Right forelimb (tissue), 1 donor: ENCODE data around the gene CDH13.

Source experiments
- DNase-seq: peaks from one replicate; pipeline ENCODE4 v3.0.0-alpha.2; 2018

Gene CDH13

DNA sequence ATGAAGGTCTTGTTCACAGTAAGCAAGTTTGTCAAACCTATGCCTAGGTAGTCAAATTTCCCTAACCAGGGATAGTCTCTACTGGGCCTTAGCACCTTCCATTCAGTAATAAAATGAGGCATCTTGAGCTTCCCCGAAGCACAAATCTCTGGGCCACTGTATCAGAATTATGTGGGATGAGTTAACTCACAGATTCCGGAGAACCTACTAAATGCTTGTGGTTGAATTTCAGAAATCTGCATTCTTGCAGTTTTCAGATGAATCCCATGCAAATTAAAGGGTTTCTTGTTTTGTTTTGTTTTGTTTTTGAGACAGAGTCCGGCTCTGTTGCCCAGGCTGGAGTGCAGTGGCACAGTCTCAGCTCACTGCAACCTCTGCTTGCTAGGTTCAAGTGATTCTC is 702.2 kb downstream of the CDH13 start:
- no peak for DNase-seq

DNA sequence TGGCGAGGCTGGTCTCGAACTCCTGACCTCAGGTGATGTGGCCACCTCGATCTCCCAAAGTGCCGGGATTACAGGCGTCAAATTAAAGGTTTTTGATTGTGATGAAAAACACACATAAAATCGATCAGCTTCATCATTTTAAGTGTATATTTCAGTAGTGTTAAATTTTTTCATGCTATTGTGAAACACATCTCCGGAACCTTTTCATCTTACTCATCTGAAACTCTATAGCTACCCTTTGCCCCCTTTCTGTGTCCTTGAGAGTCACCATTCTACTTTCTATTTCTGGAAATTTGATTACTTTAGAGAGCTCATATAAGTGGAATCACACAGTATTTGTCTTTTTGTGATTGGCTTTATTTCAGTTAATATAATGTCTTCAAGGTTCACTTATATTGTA is 702.7 kb downstream of the CDH13 start:
- no peak for DNase-seq

DNA sequence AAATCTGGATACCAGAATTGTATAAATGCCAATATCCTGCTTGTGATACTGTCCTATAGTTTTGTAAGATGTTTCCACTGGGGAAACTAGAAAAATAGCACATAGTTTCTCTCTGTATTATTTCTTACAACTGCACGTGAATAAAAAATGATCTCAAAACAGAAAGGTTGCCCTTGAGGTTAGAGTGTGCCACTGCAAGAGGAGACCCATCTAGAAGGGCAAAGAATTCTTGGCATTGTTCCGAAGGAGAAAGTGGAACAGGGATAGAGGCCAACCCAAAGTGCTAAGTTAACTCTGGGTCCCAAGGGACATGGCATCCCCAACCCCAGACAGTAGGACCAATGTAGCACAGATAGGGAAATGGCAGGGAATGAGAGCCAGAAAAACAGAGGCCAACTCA is 703.5 kb downstream of the CDH13 start:
- no peak for DNase-seq

DNA sequence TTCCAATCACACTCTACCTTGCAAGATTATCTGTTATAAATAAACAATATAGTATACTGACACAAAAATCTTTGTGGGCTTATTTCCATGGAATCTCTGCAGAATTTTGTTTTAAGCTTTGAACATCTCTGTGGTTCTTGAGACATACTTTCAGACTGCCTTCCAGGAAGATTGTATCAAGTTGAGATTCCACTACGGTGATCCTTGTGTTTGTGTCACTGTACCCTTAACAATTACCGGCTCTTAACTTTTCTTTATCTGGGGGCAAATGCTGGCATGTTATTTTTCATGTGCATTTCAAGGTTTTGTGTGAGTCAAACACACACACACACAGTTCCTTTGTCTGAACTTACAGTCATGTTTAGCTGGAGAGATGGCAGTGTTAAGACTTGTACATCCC is 708.3 kb downstream of the CDH13 start:
- no peak for DNase-seq

DNA sequence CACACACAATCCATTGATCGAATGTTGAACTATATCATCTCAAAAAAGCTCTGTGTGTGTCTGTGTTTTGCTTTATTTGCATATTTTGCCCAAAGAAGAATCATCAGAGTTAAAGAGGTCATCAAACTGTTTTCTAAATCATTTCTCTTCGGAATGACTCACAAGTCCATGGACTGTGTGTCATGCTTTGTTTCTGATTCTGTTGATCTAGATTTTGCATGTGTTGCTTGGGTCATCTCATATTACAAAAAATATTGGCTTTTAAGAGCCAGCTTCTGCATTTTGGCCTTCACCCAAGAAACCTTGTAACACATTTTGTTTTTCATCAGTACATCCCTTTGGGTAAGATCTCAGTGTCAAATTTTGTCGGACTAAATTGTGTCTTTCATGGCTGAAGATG is 709.8 kb downstream of the CDH13 start:
- no peak for DNase-seq

DNA sequence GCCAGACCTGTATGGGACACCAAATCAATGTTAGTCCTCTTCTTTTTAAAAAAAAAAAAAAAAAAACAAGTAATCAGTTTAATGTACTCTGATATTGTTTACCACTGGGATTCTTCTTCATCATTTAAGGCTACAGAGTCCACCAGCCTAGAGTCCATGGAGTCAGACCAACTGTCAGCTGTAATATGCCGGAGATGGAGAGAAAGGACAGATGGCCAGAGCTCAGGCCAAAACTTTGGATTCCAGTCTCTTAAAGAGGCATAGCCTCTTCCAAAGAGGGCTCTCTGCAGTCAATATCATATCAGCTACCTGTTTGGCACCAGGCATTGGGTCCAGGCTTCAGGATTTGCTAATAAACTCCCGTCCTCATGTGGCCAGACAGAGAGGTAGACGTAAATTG is 711.4 kb downstream of the CDH13 start:
- DNase-seq, result no peak

DNA sequence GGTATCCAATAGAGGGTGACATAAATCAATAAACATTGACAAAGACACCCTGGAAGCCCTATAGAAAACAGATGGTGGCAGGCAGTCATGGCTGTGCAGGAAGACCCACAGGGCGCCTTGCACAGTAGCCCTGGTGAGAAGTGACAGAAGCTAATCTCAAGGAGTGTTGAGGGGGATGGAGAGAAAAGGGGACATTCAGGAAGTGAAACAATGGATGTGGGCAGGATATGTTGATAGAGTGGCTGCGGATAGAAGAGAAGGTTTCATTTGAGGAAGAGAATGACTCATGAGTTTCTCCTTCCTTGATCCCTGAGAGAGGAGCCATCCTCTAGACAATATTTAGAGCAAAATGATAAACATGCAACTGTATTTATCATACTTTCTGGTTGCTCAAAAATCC is 712.2 kb downstream of the CDH13 start:
- no peak for DNase-seq

DNA sequence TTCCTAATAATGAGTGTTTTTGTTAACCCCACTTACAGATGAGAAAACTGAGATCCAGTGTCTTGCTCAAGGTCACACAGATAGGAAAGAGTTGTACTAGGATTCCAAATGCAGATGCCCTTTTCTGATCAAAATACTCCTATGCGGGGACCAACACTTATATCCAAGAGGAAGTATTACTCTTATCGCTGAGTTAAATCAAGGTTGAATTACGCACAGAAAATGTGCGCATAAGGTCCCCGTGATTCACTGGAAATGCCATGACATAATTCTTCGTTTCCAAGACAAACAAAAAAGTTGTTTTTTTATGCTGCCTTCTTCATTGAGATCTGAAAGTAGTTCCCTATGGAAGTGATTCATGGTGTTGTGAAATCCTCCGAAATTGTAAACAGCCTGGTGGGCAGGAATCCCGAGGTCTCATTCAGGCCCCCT is 717.2 kb downstream of the CDH13 start:
- DNase-seq, result no peak

DNA sequence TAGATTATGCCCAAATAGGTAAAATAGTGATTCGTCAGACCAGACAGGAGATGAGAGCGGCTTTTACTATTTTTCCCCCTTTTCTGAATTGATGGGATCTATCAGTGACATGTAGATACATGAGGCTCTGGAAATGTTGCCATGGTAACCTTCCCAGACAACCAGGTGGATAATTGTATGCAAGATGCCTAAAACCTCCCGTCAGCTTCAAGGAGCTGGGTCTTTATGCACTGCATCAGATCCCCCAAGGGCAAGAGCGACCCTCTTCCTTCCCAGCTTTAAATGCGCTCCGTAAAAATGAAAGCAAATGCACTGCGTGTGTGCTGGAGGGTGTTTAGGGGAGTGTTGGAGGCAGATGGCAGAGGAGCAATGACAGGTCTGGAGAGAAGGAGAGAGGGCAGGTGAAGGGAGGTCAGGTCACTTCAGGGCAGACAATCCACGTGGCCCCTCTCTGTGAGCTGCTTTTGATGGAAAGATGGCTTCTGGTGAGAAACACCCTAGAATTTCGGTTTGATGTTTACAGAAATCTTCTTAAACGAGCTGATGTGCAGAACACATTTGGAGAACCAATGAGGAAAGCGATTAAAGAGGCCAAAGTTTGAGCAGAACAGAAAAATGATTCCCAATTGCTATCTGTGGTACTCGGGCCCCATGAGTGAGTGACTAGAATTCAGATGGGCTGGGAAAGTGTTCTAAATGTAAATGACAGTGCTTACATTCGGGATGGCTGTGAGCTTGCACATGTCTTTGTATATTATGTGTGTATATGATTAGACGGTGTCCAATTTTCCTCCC is 719.3 kb downstream of the CDH13 start:
- DNase-seq, result no peak

DNA sequence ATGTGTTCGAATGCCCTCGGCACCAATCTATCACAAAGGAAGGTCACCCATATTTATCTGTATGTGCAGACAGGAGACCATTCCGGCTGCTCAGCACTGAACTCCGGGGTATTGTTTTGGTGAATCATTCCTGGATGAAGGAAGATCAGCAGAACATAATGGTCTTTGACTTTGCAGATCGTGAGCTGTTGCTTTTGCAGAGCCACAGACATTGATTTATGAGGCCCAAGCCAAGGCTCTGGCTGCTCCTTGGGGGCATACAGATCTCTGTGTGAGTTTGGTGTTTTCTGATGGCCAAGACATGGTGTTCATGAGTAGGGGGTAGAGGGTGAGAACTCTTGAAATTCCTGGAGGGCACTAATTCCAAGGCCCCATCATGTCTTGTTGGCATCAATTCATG is 722.2 kb downstream of the CDH13 start:
- DNase-seq, result no peak

DNA sequence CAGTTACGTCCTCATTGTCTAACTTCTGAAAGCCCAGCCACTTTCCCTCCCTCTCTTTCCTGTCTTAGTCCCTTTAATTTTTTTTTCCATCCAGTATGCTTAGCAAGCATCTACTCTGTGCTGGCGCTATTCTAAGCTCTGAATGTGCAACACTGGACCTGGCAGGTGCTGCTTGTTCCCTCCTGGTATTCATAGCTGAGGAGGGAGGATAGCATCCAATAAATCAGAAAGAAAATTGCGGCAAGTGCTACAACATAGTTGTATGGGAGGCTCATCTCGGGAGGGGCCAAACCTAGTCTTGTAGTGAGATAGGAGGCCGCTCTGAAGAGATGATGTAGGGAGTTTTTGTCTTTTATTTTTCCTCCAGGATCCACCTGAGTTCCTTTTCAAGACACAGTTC is 723.7 kb downstream of the CDH13 start:
- DNase-seq, result no peak

DNA sequence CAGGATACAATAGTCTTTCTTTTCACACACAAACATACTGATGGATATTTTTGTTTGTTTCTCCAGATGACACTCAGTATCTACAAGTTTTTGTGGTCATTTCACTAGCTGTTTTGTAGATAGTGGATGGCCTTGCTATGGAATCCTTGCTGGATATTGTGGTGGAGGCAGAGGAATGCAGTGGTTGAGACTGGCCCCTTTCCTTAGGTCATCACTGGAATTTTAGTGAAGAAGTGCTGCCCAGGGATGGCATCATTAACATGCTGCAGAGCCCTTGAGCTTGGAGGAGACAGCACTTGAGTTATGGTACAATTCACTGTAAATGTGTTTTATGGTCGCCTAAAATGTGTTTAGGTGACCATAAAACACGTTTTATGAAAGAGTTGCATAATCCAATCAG is 725.1 kb downstream of the CDH13 start:
- DNase-seq, result no peak

DNA sequence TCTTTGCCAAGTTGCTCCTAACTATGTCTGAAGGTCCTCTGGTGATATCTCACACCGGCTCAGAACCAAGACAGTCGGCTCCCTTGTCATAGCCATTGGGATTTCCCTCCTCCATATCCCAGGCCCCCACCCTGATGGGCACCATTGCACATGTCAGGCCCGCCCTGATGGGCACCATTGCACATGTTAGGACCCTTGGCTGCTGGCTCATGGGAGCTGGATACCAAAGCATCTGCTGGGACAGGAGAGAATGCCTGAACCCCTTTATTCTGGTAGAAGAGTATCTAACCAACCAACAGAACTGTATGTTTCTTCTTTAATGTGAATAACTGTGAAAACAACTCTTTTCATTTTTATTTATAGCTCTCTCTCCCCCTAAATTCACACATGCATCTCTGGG is 726.5 kb downstream of the CDH13 start:
- DNase-seq, result no peak

DNA sequence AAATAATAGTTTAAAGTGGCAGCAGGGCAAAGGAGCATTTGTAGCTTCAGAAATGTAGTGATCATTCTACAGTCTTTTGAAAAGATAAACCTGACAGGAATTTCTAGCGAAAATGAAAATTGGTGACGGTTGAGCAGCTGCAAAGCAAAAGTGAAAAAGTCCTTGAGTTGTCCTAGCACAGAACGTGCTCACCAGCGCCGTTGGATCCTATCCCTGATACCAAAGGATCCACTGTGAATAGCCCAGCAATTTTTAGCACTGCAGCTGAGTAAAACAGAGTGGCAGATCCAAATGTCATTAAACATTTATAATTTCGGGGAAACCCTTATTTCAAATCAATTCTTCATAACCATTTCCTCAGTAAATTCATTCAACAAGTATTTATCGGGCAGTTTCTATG is 727.2 kb downstream of the CDH13 start:
- DNase-seq, result no peak

DNA sequence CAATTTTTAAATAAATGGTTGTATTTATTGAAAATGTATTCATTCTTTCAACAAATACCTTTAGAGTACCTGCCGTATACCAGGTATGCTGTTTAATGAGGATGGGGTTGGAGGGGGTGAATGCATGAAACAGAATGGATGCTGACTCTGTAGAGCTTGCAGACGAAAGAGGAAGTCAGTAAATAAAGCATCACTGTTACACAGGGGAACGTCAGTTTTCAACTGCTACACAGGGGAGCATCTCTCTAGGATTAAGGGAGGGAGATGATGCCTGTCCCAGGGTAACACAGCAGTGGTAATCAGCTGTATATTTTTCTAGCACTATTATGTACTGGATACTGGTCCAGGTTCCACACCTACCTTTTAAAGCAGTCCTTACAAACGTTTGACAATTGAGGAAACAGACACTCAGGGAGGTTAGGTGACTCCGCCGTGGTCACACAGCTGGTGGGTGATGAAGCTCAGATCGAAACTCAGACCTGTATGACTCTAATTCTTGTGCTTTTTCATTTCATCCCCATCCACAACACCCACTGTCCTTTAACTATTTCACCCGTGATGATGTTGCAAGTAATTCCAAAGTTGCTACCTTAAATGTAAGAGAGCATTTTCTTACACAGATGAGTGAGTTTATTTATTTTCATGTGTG is 728.9 kb downstream of the CDH13 start:
- DNase-seq, result no peak

DNA sequence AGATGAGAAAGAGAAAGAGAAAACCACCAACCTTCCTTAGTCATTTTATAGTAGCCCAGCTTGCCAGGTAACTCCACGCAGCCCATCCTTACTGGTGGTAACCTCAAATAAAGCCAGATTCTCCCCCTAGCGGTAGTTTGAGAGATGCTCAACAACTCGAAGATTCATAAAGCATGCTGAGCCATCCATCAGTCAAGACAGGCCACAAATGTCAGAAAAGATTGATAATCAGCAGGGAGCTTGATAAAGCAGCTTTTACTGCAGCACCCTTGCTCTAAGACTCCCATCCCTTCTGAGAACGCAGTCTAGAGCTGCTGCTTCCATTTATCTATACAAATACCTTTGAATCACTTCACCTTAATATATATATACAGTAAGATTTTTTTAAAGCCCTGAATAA is 729.5 kb downstream of the CDH13 start:
- DNase-seq, result no peak

DNA sequence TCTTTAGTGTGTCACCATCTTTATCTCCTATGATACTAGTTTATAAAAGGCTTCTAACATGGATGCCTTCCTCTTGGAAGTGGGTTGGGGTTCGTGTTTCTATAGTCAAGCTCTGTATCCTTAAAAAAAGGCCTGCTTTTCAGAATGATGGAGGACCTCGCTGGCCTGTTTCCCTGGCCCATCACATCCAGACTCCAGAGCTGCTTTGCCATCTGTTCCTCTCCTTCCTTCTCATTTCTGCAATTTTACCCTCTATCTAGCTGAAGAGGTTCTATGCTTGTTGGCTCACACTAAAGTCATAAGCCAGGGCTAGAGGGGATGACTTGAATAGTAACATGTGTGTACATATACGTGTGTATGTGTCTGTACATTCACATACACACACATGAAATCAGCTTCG is 730.2 kb downstream of the CDH13 start:
- DNase-seq, result no peak

DNA sequence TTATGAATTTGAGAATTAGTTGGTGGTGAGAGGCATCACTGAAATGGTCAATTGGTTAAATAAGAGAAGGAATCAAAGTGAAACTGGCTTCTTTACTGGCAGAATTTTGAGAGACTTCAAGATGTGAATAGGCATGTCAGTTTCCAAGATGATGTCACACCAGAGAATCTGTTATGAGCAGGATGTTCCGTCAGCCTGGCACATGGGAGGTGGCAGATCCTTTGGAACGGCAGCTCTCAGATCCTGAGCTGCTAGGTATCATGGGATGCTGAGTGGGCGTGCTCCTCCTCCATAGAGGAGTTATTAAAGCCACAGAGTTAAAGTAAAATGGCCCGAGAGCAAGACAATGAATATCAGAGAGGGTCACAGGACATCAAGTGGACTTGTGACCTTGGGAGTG is 736.8 kb downstream of the CDH13 start:
- no peak for DNase-seq

DNA sequence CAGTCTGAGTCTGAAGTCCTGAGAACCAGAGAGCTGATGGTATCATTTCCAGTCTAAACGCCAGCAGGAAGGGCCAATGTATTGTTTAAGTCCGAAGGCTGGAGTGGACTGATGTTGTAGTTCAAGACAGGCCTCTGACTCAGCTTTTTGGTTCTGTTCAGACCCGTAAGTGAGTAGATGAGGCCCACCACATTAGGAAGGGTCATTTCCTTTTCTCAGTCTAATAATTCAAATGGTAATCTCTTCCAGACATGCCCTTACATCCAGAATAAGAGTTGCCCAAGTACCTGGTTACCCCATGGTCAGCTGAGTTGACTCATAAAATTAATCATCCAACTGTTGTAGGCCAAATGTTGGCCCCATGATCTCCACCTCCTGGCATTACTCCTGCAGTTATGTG is 738.4 kb downstream of the CDH13 start:
- no peak for DNase-seq

DNA sequence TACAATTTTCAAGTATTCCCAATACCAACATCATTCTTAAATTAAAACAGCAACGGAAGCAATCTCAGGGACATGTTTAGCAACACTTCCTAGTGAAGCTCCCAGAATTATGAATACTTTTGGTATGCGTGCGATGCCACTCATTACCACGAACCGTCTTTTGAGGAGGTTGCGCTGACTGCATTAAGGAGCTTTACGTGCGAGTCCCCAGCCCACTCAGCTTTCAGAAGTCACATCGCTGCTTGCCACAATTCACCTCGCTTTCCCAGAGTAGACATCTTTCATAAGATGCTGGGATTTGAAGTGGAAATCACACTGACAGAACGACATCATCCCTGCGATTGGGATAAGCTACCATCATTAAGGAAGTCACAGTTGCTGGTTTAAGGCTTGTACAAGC is 739.5 kb downstream of the CDH13 start:
- DNase-seq, result no peak

DNA sequence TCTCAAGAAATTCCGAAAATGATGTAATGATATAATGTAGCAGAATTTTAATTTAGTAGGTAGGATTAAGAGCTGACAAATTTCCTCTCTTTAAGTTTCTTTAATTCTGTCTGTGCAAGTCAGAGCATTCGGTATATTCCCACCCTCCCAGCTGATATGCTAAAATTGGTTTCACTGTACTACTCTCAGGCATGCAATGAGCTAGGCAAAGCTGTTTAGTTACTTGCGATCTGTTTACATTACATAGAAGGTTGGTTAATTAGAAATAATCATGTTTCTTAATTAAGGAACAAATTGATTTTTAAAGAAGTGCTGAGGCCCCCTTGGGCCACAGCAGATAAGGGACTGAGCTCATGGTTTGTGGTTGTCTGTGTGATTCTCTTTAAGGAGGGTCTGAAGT is 748.2 kb downstream of the CDH13 start:
- DNase-seq, result no peak

DNA sequence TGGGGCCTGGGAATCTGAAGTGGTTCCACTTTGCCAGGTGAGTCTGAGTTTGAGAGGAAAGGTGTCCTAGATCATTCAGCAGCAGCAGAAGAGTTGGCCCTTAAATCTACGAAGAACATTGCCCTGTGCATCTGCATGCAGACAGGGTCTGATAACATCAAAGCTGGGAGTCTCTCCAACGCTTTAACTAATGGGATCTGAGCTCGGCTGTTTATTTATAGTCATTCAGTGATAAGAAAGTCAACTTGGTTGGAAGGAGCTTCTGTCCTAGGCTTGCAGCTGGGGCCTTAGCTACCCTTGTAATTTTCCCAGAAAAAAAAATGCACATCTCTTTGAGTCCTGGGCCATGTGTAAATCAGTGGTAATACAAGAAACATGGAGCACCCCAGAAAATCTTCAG is 763.0 kb downstream of the CDH13 start:
- no peak for DNase-seq

DNA sequence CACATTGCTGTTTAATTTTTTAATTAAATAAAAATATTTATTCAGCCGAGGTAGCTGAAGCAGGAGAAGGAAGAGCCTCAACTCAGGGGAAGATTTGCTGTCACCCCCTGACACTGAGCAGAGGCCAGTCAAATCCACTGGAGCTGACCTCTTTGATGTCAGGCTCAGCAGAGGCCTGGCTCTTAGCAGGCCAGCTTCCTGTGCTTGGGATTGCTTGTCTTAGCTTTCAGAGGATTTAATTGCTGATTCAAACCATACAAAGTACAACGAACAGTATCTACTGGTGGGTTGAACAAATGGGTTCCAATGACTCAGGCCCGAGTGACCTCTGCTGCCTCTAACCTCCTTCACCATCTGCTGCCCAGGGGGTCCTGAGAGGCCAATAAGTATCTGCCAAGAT is 764.0 kb downstream of the CDH13 start:
- no peak for DNase-seq

DNA sequence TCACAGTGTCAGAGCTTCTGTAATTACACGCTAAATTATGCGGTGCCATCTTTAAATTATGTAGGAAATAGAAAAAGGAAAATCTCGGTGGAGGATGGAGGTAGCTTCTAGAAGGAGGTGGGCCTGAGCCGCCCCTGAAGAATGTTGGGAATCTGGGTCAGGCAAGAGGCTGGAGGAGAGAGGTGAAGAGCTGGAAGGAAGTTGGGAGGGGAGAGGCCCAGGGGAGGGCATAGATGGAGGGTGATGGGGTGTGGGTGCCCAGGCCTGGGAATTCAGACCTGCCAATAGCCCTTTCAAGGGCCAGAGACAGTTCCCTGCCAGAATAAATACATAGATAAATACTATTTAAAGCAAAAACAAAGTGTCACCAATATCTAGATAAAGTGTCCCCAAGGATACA is 766.0 kb downstream of the CDH13 start:
- DNase-seq, result no peak
